Heart right ventricle (tissue), 16 donors: ENCODE results near the gene CSTPP1. TPM values are rescaled to one million over a fixed set of nuclear protein-coding genes. Genes with fewer than 3 reads are reported as not detected.

Experiments used
- ATAC-seq, 8 donors: fragments of 200-7000 bp; cut with Tn5 transposase; one replicate each; pipeline ENCODE4 v1.9.1; 2020; ENCODE audit warnings: mild to moderate bottlenecking in 8 of 8, moderate library complexity in 8 of 8, moderate number of reproducible peaks in 1 of 8
- DNase-seq, 2 donors: peaks; one replicate each; pipeline ENCODE4 v3.0.0-alpha.2; 2020
- H3K27ac ChIP-seq, 10 donors: fragments of 200-600 bp; sonication (generic) in 2 of 10; one replicate each; pipeline versions ENCODE4 v1.5.0 to v1.8.0; 2020 to 2022; ENCODE audit warnings: mild to moderate bottlenecking in 3 of 10
- H3K27me3 ChIP-seq, 7 donors: fragments of 200-600 bp; one replicate each; pipeline ENCODE4 v1.8.0; 2021 to 2022; ENCODE audit warnings: mild to moderate bottlenecking in 2 of 7
- H3K36me3 ChIP-seq, 9 donors: fragments of 200-600 bp; sonication (generic) in 1 of 9; one replicate each; pipeline versions ENCODE4 v1.5.0 to v1.8.0; 2020 to 2022; ENCODE audit warnings: mild to moderate bottlenecking in 2 of 9
- H3K4me1 ChIP-seq, 9 donors: fragments of 200-600 bp; sonication (generic) in 1 of 9; one replicate each; pipeline versions ENCODE4 v1.5.0 to v1.8.0; 2020 to 2022; ENCODE audit warnings: mild to moderate bottlenecking in 4 of 9
- H3K4me3 ChIP-seq, 10 donors: fragments of 200-600 bp; sonication (generic) in 2 of 10; one replicate each; pipeline versions ENCODE4 v1.5.0 to v1.8.0; 2020 to 2022; ENCODE audit warnings: mild to moderate bottlenecking in 7 of 10, moderate library complexity in 2 of 10
- H3K9me3 ChIP-seq, 11 donors: fragments of 200-600 bp in 10 of 11; sonication (generic) in 2 of 11; one replicate each; pipeline versions ENCODE4 v1.5.0 to v1.8.0; 2013 to 2022; ENCODE audit warnings: mild to moderate bottlenecking in 2 of 11, control low read depth in 1 of 11, moderate library complexity in 1 of 11
- CTCF ChIP-seq, 9 donors: fragments of 200-600 bp; sonication (generic) in 2 of 9; IDR thresholded peaks; one replicate each; pipeline versions ENCODE4 v1.5.0 to v1.8.0; 2021 to 2022; ENCODE audit warnings: antibody characterized with exemption in 9 of 9, mild to moderate bottlenecking in 5 of 9, moderate library complexity in 1 of 9
- WGBS, 2 donors: extraction: QIAGEN DNeasy Blood & Tissue Kit; methylation state at CpG; one replicate each; pipeline ENCODE4 v1.1.7; 2013; ENCODE audit warnings: inconsistent platforms in 1 of 2; 5-methylcytosine and 5-hydroxymethylcytosine counted together
- intact Hi-C, 10 donors: fragments of 100-400 bp; cut with DNase I; formaldehyde crosslinking; loops; one replicate each; pipeline versions ENCODE4 v1.11.1 to v1.14.2; 2022
- polyA plus RNA-seq, 2 donors: library from polyadenylated mRNA; stranded (reverse); fragments of 200-250 nt; gene quantifications; one replicate each; pipeline ENCODE4 v1.2.3, GENCODE V29; 2013
- total RNA-seq, 10 donors: library from RNA; stranded (reverse); fragmentation: NEBNext Ultra II Directional in 3 of 10; extraction: Animal tissue kit (Norgen Biotek cat#: 25700) in 3 of 10; gene quantifications; one replicate each; pipeline versions ENCODE4 v1.2.1 to v1.2.4, GENCODE V29; 2021 to 2023
- donor health status: Arrhythmogenic right ventricular cardiomyopathy.
- donor health status: ischemic (EF 13 %, LVEDD 7.1; RV severe dilation, severe dysfunction).
- donor health status: healthy with polysubstance abuse.
- donor health status: DM: no; HTN: yes; CAD: no.
- donor health status: DM: no; HTN: no; CAD: no.
- donor health status: ischemic (EF 25% LVEDD 6.9; RV normal size, moderate dysfunction).
- donor health status: ischemic (EF 25% LVEDD 5.7; RV mildly dilated, moderate dysfunction).
- donor health status: healthy.
- donor health status: DM: yes; HTN: yes; CAD: no.
- donor health status: Ischemic cardiomyopathy.
- donor health status: ischemic (EF 35%, LVEDD 5.7; RV mildly dilated, moderate dysfunction).
- donor health status: nonischemic (EF 11% LVEDD 7.7; RV severe dilation, severe dysfunction).
- donor health status: DM: yes; HTN: yes; CAD: no.
- donor health status: PGD.
- donor health status: ischemic (EF 29% LVEDD 5.4; RV normal size, mild dysfunction).
- donor health status: nonischemic (EF 23%, LVEDD 6.1; RV moderate dilation, normal function).

CSTPP1 gene
- total and polyA plus RNA-seq, 12 donors = 10.2 to 26.7 (median 16.7) TPM

DNA sequence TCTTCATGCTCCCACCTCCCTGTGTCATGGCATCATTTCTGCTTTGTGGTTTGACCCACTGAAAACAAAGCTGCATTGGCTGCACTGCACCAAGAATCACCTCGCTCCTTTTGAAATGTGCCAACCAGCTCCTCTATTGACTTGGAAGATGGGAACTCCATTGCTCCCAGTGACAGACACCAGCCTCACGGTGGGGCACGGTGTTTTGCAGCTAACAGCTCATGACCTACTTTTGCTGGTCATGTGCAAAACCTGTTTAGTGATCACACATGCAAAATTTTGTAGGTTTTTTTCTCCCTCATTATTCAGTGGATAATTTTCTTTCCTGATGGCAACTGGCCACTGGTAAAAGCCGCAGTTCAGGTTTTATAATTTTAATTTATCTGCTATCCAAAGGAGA lies 203.3 kb downstream of the CSTPP1 start:
- H3K36me3 ChIP-seq = peaks cover 0 to 19% (median 0%) of the 10 kb centered on the region in 9 donors
- DNase-seq (no peak), ATAC-seq (no peak)
- TF ChIP-seq CTCF (IDR thresholded peaks at IDR 0.05) = no peak
- H3K4me3 ChIP-seq = no peak overlapping the region
- intact Hi-C loops = loop anchor here in 1 of 10 donors (10.0 kb wide), 1 partner anchor 135 kb away; no protein-coding TSS in a partner anchor
- no peak overlapping the region for H3K27ac ChIP-seq
- H3K9me3 ChIP-seq = no peaks in the 10 kb centered on the region
- 86 to 91% methylated on average over 4 of the region's 4 CpGs for WGBS, 2 donors
- no peaks in the 10 kb centered on the region for H3K27me3 ChIP-seq
- H3K4me1 ChIP-seq = peaks cover 0 to 17% (median 7%) of the 10 kb centered on the region in 9 donors

DNA sequence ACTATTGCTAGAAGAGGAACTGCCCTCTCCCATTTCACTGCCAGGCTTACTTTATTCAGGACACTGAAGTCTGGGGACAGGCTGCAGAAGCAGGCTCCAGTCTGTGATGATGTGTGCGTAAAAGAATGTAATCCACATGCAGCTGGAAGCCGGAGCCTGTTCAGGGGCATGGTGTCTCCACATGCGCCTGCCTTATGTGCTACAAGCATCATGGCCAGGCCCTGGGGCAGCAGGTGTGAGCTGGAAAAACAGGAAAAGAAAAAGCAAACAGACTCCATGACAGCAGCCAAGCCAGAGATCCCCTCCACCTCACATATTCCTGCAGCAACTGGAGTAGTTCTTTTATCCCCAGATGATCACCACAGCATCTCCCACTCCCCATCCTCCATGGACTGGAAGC lies 206.8 kb downstream of the CSTPP1 start:
- TF ChIP-seq CTCF (IDR thresholded peaks at IDR 0.05) = no peak
- DNase-seq (peak in 1 of 2 donors; percentile 49), ATAC-seq (peak; percentile 76 to 96 (median 92))
- H3K27ac ChIP-seq = peak overlapping the region in 4 of 10 donors; percentile 30 to 56 (median 47)
- H3K27me3 ChIP-seq = no peaks in the 10 kb centered on the region
- H3K9me3 ChIP-seq = no peaks in the 10 kb centered on the region
- intact Hi-C loops = no loop called here
- peaks cover 0 to 2% (median 0%) of the 10 kb centered on the region in 9 donors for H3K36me3 ChIP-seq
- WGBS, 2 donors = 54 to 64% methylated on average over 3 of the region's 3 CpGs
- no peak overlapping the region for H3K4me3 ChIP-seq
- peaks cover 0 to 17% (median 7%) of the 10 kb centered on the region in 9 donors for H3K4me1 ChIP-seq

GRCh38 chr11:47144541-47144940 lies 208.0 kb downstream of the CSTPP1 start:
- DNase-seq (no peak), ATAC-seq (no peak)
- TF ChIP-seq CTCF (IDR thresholded peaks at IDR 0.05) = no peak
- no peaks in the 10 kb centered on the region for H3K9me3 ChIP-seq
- whole genome bisulfite sequencing, 2 donors = 91 to 93% methylated on average over 3 of the region's 3 CpGs
- intact Hi-C loops = no loop called here
- no peaks in the 10 kb centered on the region for H3K27me3 ChIP-seq
- H3K4me1 ChIP-seq = peaks cover 0 to 29% (median 15%) of the 10 kb centered on the region in 9 donors
- H3K27ac ChIP-seq = no peak overlapping the region
- no peaks in the 10 kb centered on the region for H3K36me3 ChIP-seq
- H3K4me3 ChIP-seq = no peak overlapping the region

DNA sequence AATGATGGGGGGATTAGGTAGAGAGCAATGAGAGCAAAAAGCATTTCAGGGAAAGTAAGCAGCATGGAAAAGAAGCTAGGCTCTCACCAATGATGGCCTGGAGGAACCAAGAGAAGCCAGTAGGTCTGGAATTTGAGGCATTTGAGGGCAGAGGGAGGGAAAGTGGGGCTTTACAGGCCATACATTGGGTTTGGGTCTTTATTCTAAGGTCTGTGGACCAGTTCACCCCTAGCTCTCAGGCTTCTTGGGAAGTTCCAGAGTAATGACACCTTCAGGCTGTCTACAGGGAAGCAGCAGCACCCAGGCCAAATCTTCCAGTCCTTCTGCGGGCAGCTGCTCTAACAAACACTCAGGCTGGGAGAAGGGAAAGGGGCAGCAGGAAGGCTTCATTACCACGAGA lies 210.7 kb downstream of the CSTPP1 start:
- DNase-seq (no peak), ATAC-seq (no peak)
- no peaks in the 10 kb centered on the region for H3K36me3 ChIP-seq
- intact Hi-C loops = no loop called here
- H3K9me3 ChIP-seq = no peaks in the 10 kb centered on the region
- H3K4me3 ChIP-seq = no peak overlapping the region
- H3K27me3 ChIP-seq = no peaks in the 10 kb centered on the region
- 89 to 91% methylated on average over 2 of the region's 2 CpGs for WGBS, 2 donors
- H3K4me1 ChIP-seq = peaks cover 0 to 34% (median 15%) of the 10 kb centered on the region in 9 donors
- H3K27ac ChIP-seq = no peak overlapping the region
- TF ChIP-seq CTCF (IDR thresholded peaks at IDR 0.05) = no peak
